PC-9 (cell line): ENCODE data around the gene SSC4D. TPM values are rescaled to one million over a fixed set of nuclear protein-coding genes. Genes with fewer than 3 reads are reported as not detected.

Experiments used
- BruUV-seq: library from RNA; stranded (reverse); fragments of 400-500 nt; replicated peaks from 2 replicates; lab custom pipeline; 2021; lab: Mats Ljungman, UMichigan
- CTCF ChIA-PET: fragments of 300-600 bp; sonication (Branson Sonifier 250); formaldehyde crosslinking; loops from one replicate; lab custom pipeline; 2022; ENCODE audit warnings: antibody characterized with exemption; lab: Charles Lee
- POLR2A ChIA-PET: fragments of 300-600 bp; sonication (Branson Sonifier 250); formaldehyde crosslinking; loops from one replicate; lab custom pipeline; 2022; ENCODE audit warnings: antibody characterized with exemption; ENCODE audit not compliant: unreplicated experiment; lab: Charles Lee
- DNase-seq, 2 experiments: peaks; one replicate each; pipeline versions ENCODE4 v3.0.0 to v3.0.0-alpha.2; 2015 to 2022; ENCODE audit warnings: mixed read lengths in 1 of 2
- H2AFZ ChIP-seq: fragments of 200-600 bp; sonication (generic); 2 replicates; pipeline ENCODE4 v1.8.1; 2017; ENCODE audit warnings: antibody characterized with exemption
- H3F3A ChIP-seq: fragments of 200-600 bp; sonication (generic); 2 replicates; pipeline ENCODE4 v1.8.1; 2017; ENCODE audit warnings: antibody characterized with exemption, mild to moderate bottlenecking, low read depth; ENCODE audit not compliant: insufficient read depth
- H3K27ac ChIP-seq: fragments of 200-600 bp; sonication (generic); 2 replicates; pipeline ENCODE4 v1.6.1; 2016; ENCODE audit warnings: mixed run types
- H3K27me3 ChIP-seq: fragments of 200-600 bp; sonication (generic); 2 replicates; pipeline ENCODE4 v1.6.1; 2016; ENCODE audit warnings: low read depth, mixed run types; ENCODE audit not compliant: insufficient read depth
- H3K36me3 ChIP-seq: fragments of 200-600 bp; sonication (generic); 2 replicates; pipeline ENCODE4 v1.6.1; 2016; ENCODE audit warnings: low read depth, mixed run types
- H3K4me1 ChIP-seq: fragments of 200-600 bp; sonication (generic); replicated peaks from 2 replicates; pipeline ENCODE4 v1.6.1; 2016; ENCODE audit warnings: mixed run types; ENCODE audit not compliant: insufficient read depth
- H3K4me2 ChIP-seq: fragments of 200-600 bp; sonication (generic); 2 replicates; pipeline ENCODE4 v1.6.1; 2017; ENCODE audit warnings: mixed run types
- H3K4me3 ChIP-seq: fragments of 200-600 bp; sonication (generic); 2 replicates; pipeline ENCODE4 v1.6.1; 2016; ENCODE audit warnings: mixed run types
- H3K79me2 ChIP-seq: fragments of 200-600 bp; sonication (generic); 2 replicates; pipeline ENCODE4 v1.6.1; 2017; ENCODE audit warnings: low read depth, mixed run types
- H3K9me2 ChIP-seq: fragments of 200-600 bp; sonication (generic); 2 replicates; pipeline ENCODE4 v1.8.1; 2017; ENCODE audit warnings: mild to moderate bottlenecking; ENCODE audit not compliant: insufficient read depth
- H3K9me3 ChIP-seq: fragments of 200-600 bp; sonication (generic); 2 replicates; pipeline ENCODE4 v1.8.1; 2016; ENCODE audit warnings: low read depth; ENCODE audit not compliant: insufficient read depth
- H4K20me1 ChIP-seq: fragments of 200-600 bp; sonication (generic); 2 replicates; pipeline ENCODE4 v1.8.1; 2017; ENCODE audit not compliant: insufficient read depth
- CTCF ChIP-seq: fragments of 200-600 bp; sonication (generic); conservative IDR thresholded peaks from 2 replicates; pipeline ENCODE4 v1.6.1; 2017; ENCODE audit warnings: mixed run types, antibody characterized with exemption, mild to moderate bottlenecking, moderate library complexity
- EZH2 ChIP-seq: fragments of 200-600 bp; sonication (generic); IDR thresholded peaks from 2 replicates; pipeline ENCODE4 v1.8.0; 2017; ENCODE audit warnings: antibody characterized with exemption, low read depth
- intact Hi-C: fragments of 100-400 bp; cut with micrococcal nuclease; formaldehyde crosslinking; loops from one replicate; pipeline ENCODE4 v1.10.0; 2022; ENCODE audit not compliant: unreplicated experiment
- total RNA-seq: library from RNA; stranded (reverse); gene quantifications from 2 replicates; pipeline ENCODE4 v1.2.3, GENCODE V29; 2021

SSC4D gene
- total RNA-seq, 1 experiment from 2014 or later, result 3.5 TPM

DNA sequence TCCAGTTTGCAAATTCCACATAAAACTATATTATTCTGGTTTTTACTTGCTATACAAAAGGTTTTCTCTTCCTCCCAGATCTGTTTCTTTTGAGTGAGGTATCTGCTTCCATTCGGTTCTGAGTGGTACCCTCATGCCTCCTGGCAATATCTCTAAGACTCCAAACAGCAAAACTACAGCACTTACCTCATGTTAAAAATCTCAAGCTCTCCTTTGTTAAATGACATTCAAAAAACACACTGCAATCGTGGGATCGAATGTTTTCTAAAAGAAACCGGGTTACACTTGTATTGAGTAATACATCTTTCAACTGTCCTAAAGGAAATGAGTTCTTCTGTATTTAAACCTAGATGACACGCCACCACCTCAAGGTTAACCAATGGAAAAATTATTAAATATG lies 61.8 kb downstream of the SSC4D start:
- Histone ChIP-seq H3K79me2 (peaks cover 97% of the 10 kb centered on the region), H2AFZ (no peak overlapping the region), H3F3A (peaks cover 70% of the 10 kb centered on the region), H3K4me2 (no peak overlapping the region), H3K36me3 (peaks cover 57% of the 10 kb centered on the region), H3K4me1 (peaks cover 16% of the 10 kb centered on the region), H4K20me1 (peaks cover 79% of the 10 kb centered on the region), H3K9me3 (no peaks in the 10 kb centered on the region), H3K27ac (no peak overlapping the region), H3K4me3 (no peak overlapping the region), H3K27me3 (no peaks in the 10 kb centered on the region), H3K9me2 (no peaks in the 10 kb centered on the region)
- DNase-seq, result no peak
- BruUV-seq, result no TSS peak
- intact Hi-C loops, result no loop called here
- ChIA-PET POLR2A (interaction anchor here (0.6 kb wide), 1 partner anchor 477 kb away, joined by 15 read pairs; no protein-coding TSS in a partner anchor), CTCF (no interaction called here)
- no peak for TF ChIP-seq EZH2

GRCh38 chr7:76346778-76347177 lies 62.7 kb downstream of the SSC4D start:
- H3K4me2 ChIP-seq, result no peak overlapping the region
- no peak overlapping the region for H3K4me3 ChIP-seq
- peaks cover 25% of the 10 kb centered on the region for H3K4me1 ChIP-seq
- H3K9me2 ChIP-seq, result no peaks in the 10 kb centered on the region
- H3K27ac ChIP-seq, result no peak overlapping the region; the same call in 1 of the 2 replicates
- no peak for DNase-seq
- peaks cover 64% of the 10 kb centered on the region for H3F3A ChIP-seq
- H3K36me3 ChIP-seq, result peaks cover 57% of the 10 kb centered on the region
- POLR2A ChIA-PET, result no interaction called here
- BruUV-seq, result no TSS peak
- H3K9me3 ChIP-seq, result no peaks in the 10 kb centered on the region
- H3K27me3 ChIP-seq, result no peaks in the 10 kb centered on the region
- intact Hi-C loops, result no loop called here
- TF ChIP-seq EZH2 (no peak), CTCF (no peak)
- peaks cover 70% of the 10 kb centered on the region for H4K20me1 ChIP-seq
- CTCF ChIA-PET, result no interaction called here
- H3K79me2 ChIP-seq, result peaks cover 97% of the 10 kb centered on the region
- no peak overlapping the region for H2AFZ ChIP-seq

GRCh38 chr7:76346097-76346496 lies 63.4 kb downstream of the SSC4D start:
- Histone ChIP-seq H3K36me3 (peaks cover 57% of the 10 kb centered on the region), H2AFZ (no peak overlapping the region), H3K4me3 (no peak overlapping the region), H3K4me1 (peaks cover 32% of the 10 kb centered on the region), H3K4me2 (no peak overlapping the region), H3K27ac (no peak overlapping the region; the same call in 1 of the 2 replicates), H4K20me1 (peaks cover 63% of the 10 kb centered on the region), H3F3A (peaks cover 65% of the 10 kb centered on the region), H3K79me2 (peaks cover 97% of the 10 kb centered on the region), H3K9me2 (no peaks in the 10 kb centered on the region), H3K27me3 (no peaks in the 10 kb centered on the region), H3K9me3 (no peaks in the 10 kb centered on the region)
- BruUV-seq, result no TSS peak
- POLR2A ChIA-PET, result no interaction called here
- intact Hi-C loops, result no loop called here
- CTCF ChIA-PET, result no interaction called here
- no peak for TF ChIP-seq EZH2
- no peak for TF ChIP-seq CTCF
- DNase-seq, result peak; percentile 23 to 41

DNA sequence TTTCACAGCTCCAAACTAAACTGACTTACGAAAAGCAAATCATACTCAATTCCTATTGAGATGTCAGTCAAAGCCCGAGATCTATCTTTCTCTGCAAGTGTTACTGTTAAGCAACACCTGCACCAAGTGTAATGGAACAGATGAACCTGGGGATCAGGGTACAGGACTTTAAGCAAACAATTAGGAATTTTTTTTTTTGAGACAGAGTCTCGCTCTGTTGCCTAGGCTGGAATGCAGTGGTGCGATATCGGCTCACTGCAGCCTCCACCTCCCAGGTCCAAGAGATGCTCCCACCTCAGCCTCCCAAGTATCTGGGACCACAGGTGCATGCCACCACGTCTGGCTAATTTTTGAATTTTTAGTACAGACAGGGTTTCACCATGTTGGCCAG lies 65.6 kb downstream of the SSC4D start:
- CTCF ChIA-PET, result interaction anchor here (0.7 kb wide), 1 partner anchor 21 kb away, joined by 7 read pairs; no protein-coding TSS in a partner anchor
- DNase-seq, result no peak
- peaks cover 54% of the 10 kb centered on the region for H3K4me1 ChIP-seq
- intact Hi-C loops, result loop anchor here (5.0 kb wide), 1 partner anchor 78 kb away; the partner anchor contains the start of gene ZP3
- H2AFZ ChIP-seq, result no peak overlapping the region
- H3F3A ChIP-seq, result peaks cover 74% of the 10 kb centered on the region
- peak overlapping the region; percentile 84; the same call in 1 of the 2 replicates for H3K27ac ChIP-seq
- peaks cover 41% of the 10 kb centered on the region for H4K20me1 ChIP-seq
- H3K79me2 ChIP-seq, result peaks cover 97% of the 10 kb centered on the region
- H3K27me3 ChIP-seq, result no peaks in the 10 kb centered on the region
- POLR2A ChIA-PET, result no interaction called here
- BruUV-seq, result no TSS peak
- no peak for TF ChIP-seq EZH2
- no peak for TF ChIP-seq CTCF
- no peaks in the 10 kb centered on the region for H3K9me3 ChIP-seq
- no peaks in the 10 kb centered on the region for H3K9me2 ChIP-seq
- no peak overlapping the region for H3K4me2 ChIP-seq
- peaks cover 51% of the 10 kb centered on the region for H3K36me3 ChIP-seq
- no peak overlapping the region for H3K4me3 ChIP-seq
